Trophoblast cell (in vitro differentiated cells and primary cell): ENCODE results near the gene BAHD1.
A peak's percentile ranks its signal among the peaks of the same experiment; 100 is the strongest.

ENCODE experiments used
- DNase-seq, 2 donors: peaks; one replicate each; pipeline ENCODE4 v3.0.0-alpha.2; 2016
- H2AFZ ChIP-seq: 2 replicates; pipeline ENCODE4 v1.6.1; 2013; ENCODE audit warnings: low read length, moderate library complexity, mild to moderate bottlenecking; ENCODE audit not compliant: insufficient read depth, poor library complexity
- H2AK5ac ChIP-seq: 2 replicates; pipeline ENCODE4 v1.6.1; 2013; ENCODE audit warnings: mild to moderate bottlenecking, low read length
- H2BK120ac ChIP-seq: 2 replicates; pipeline ENCODE4 v1.6.1; 2013; ENCODE audit warnings: low read length, mild to moderate bottlenecking, moderate library complexity; ENCODE audit not compliant: insufficient read depth, poor library complexity
- H2BK12ac ChIP-seq: 2 replicates; pipeline ENCODE4 v1.6.1; 2013; ENCODE audit warnings: mild to moderate bottlenecking, low read length, moderate library complexity
- H2BK5ac ChIP-seq: 2 replicates; pipeline ENCODE4 v1.6.1; 2013; ENCODE audit warnings: low read length, low read depth, moderate library complexity, mild to moderate bottlenecking; ENCODE audit not compliant: poor library complexity
- H3K14ac ChIP-seq: 2 replicates; pipeline ENCODE4 v1.6.1; 2013; ENCODE audit warnings: mild to moderate bottlenecking, low read length
- H3K18ac ChIP-seq: 2 replicates; pipeline ENCODE4 v1.6.1; 2013; ENCODE audit warnings: mild to moderate bottlenecking, low read length
- H3K23ac ChIP-seq: 2 replicates; pipeline ENCODE4 v1.6.1; 2013; ENCODE audit warnings: low read length
- H3K27ac ChIP-seq: 2 replicates; pipeline ENCODE4 v1.5.1; 2013; ENCODE audit warnings: low read depth, mild to moderate bottlenecking, inconsistent platforms, low read length, moderate library complexity
- H3K27me3 ChIP-seq: 2 replicates; pipeline ENCODE4 v1.6.1; 2013; ENCODE audit warnings: inconsistent platforms, mild to moderate bottlenecking, low read length, moderate library complexity; ENCODE audit not compliant: insufficient read depth
- H3K36me3 ChIP-seq, 2 experiments: 1 replicate in 1 of 2; 2 replicates in 1 of 2; pipeline ENCODE4 v1.6.1; 2013; ENCODE audit warnings: low read length in 2 of 2, mild to moderate bottlenecking in 2 of 2, moderate library complexity in 1 of 2; ENCODE audit not compliant: insufficient read depth in 2 of 2, control insufficient read depth in 1 of 2
- H3K4ac ChIP-seq: 2 replicates; pipeline ENCODE4 v1.6.1; 2013; ENCODE audit warnings: low read depth, mild to moderate bottlenecking, low read length, moderate library complexity
- H3K4me1 ChIP-seq, 2 experiments: 1 replicate in 1 of 2; 2 replicates in 1 of 2; pipeline ENCODE4 v1.6.1; 2013; ENCODE audit warnings: low read length in 2 of 2, mild to moderate bottlenecking in 2 of 2, moderate library complexity in 1 of 2; ENCODE audit not compliant: insufficient read depth in 2 of 2, control insufficient read depth in 1 of 2
- H3K4me2 ChIP-seq: 2 replicates; pipeline ENCODE4 v1.6.1; 2013; ENCODE audit warnings: inconsistent platforms, mild to moderate bottlenecking, low read length, moderate library complexity
- H3K4me3 ChIP-seq: 2 replicates; pipeline ENCODE4 v1.5.1; 2013; ENCODE audit warnings: mild to moderate bottlenecking, low read depth, low read length, inconsistent platforms
- H3K79me1 ChIP-seq: one replicate; pipeline ENCODE4 v1.6.1; 2013; ENCODE audit warnings: low read length
- H3K79me2 ChIP-seq: 2 replicates; pipeline ENCODE4 v1.6.1; 2013; ENCODE audit warnings: low read length, mild to moderate bottlenecking; ENCODE audit not compliant: control insufficient read depth, insufficient read depth, poor library complexity
- H3K9ac ChIP-seq: 2 replicates; pipeline ENCODE4 v1.6.1; 2013; ENCODE audit warnings: mild to moderate bottlenecking, low read length
- H3K9me3 ChIP-seq: 2 replicates; pipeline ENCODE4 v1.6.1; 2013; ENCODE audit warnings: low read depth, mild to moderate bottlenecking, control low read depth, inconsistent platforms, low read length; ENCODE audit not compliant: insufficient read depth
- H4K12ac ChIP-seq: 2 replicates; pipeline ENCODE4 v1.6.1; 2013; ENCODE audit warnings: low read depth, mild to moderate bottlenecking, low read length, moderate library complexity
- H4K8ac ChIP-seq: 2 replicates; pipeline ENCODE4 v1.6.1; 2013; ENCODE audit warnings: low read depth, mild to moderate bottlenecking, low read length, moderate library complexity
- H4K91ac ChIP-seq: one replicate; pipeline ENCODE4 v1.6.1; 2013; ENCODE audit warnings: low read depth, mild to moderate bottlenecking, low read length, moderate library complexity
- WGBS: extraction: QIAGEN DNeasy Blood & Tissue Kit; methylation state at CpG from one replicate; pipeline ENCODE4 v1.1.7; 2013; ENCODE audit warnings: missing lambda C conversion rate; ENCODE audit not compliant: insufficient read length, insufficient coverage; ENCODE audit errors: extremely low coverage; 5-methylcytosine and 5-hydroxymethylcytosine counted together

The BAHD1 gene

GRCh38 chr15:40459391-40460015 lies 18.8 kb downstream of the BAHD1 start:
- no peak overlapping the region for H2BK12ac ChIP-seq
- no peak for DNase-seq
- no peaks in the 10 kb centered on the region for H3K27me3 ChIP-seq
- H2AK5ac ChIP-seq, result no peak overlapping the region
- H3K4me2 ChIP-seq, result no peak overlapping the region
- peaks cover 27 to 34% of the 10 kb centered on the region in 2 experiments for H3K36me3 ChIP-seq
- no peak overlapping the region for H3K23ac ChIP-seq
- H3K27ac ChIP-seq, result no peak overlapping the region
- H3K18ac ChIP-seq, result no peak overlapping the region
- no peak overlapping the region for H3K4ac ChIP-seq
- no peak overlapping the region for H2AFZ ChIP-seq
- no peak overlapping the region for H4K91ac ChIP-seq
- H3K14ac ChIP-seq, result no peak overlapping the region
- no peak overlapping the region for H3K4me3 ChIP-seq
- no CpG with 5 or more reads among the region's 19 CpGs for WGBS
- peaks cover 26 to 40% of the 10 kb centered on the region in 2 experiments for H3K4me1 ChIP-seq
- H4K8ac ChIP-seq, result no peak overlapping the region
- H3K9ac ChIP-seq, result no peak overlapping the region
- H2BK120ac ChIP-seq, result no peak overlapping the region
- H3K79me1 ChIP-seq, result no peaks in the 10 kb centered on the region
- H3K9me3 ChIP-seq, result peaks cover 3% of the 10 kb centered on the region
- no peak overlapping the region for H4K12ac ChIP-seq
- no peak overlapping the region for H2BK5ac ChIP-seq
- peaks cover 4% of the 10 kb centered on the region for H3K79me2 ChIP-seq

GRCh38 chr15:40460404-40460803 lies 19.7 kb downstream of the BAHD1 start:
- H2BK5ac ChIP-seq, result no peak overlapping the region
- no CpG with 5 or more reads among the region's 2 CpGs for WGBS
- no peak overlapping the region for H3K14ac ChIP-seq

DNA sequence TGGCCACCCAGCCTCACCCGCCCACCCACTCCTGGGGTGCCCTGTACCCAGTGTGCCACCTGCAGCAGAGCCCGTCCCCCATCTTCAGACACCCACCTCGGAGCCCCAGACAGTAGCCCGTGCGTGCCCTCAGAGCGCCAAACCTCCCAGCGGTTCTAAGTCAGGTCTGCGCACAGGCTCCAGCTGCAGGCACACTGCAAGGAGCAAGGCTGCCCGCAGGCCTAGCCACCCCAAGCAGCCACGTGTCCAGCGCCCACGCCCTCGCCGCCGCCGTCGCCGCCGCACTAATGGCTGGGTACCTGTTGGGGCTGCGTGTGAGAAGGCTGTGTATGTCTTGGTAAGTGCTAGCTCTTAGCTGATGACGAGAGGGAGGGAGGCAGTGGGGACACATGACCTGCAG lies 21.2 kb downstream of the BAHD1 start:
- H3K4me3 ChIP-seq, result no peak overlapping the region
- H3K4me2 ChIP-seq, result no peak overlapping the region
- no peak overlapping the region for H2BK120ac ChIP-seq
- H3K27ac ChIP-seq, result no peak overlapping the region
- peaks cover 2% of the 10 kb centered on the region for H3K79me2 ChIP-seq
- H2AK5ac ChIP-seq, result no peak overlapping the region
- H3K23ac ChIP-seq, result no peak overlapping the region
- H4K8ac ChIP-seq, result no peak overlapping the region
- no peak overlapping the region for H3K4ac ChIP-seq
- H3K4me1 ChIP-seq, result peaks cover 5 to 25% of the 10 kb centered on the region in 2 experiments
- H3K36me3 ChIP-seq, result peaks cover 42 to 56% of the 10 kb centered on the region in 2 experiments
- no peaks in the 10 kb centered on the region for H3K27me3 ChIP-seq
- H3K79me1 ChIP-seq, result no peaks in the 10 kb centered on the region
- peaks cover 3% of the 10 kb centered on the region for H3K9me3 ChIP-seq
- H2BK5ac ChIP-seq, result no peak overlapping the region
- DNase-seq, result no peak
- no CpG with 5 or more reads among the region's 21 CpGs for WGBS
- H2BK12ac ChIP-seq, result no peak overlapping the region
- peak overlapping the region; percentile 4 for H3K18ac ChIP-seq
- H2AFZ ChIP-seq, result no peak overlapping the region
- H3K9ac ChIP-seq, result no peak overlapping the region
- H3K14ac ChIP-seq, result no peak overlapping the region
- no peak overlapping the region for H4K12ac ChIP-seq
- no peak overlapping the region for H4K91ac ChIP-seq

More at GRCh38 chr15:40460404-40460803, 19.7 kb downstream of the BAHD1 start:
- H3K4me3 ChIP-seq, result no peak overlapping the region
- H3K9me3 ChIP-seq, result peaks cover 3% of the 10 kb centered on the region
- no peak overlapping the region for H4K8ac ChIP-seq
- no peak for DNase-seq
- no peak overlapping the region for H2BK12ac ChIP-seq
- no peak overlapping the region for H3K27ac ChIP-seq
- H3K4ac ChIP-seq, result no peak overlapping the region
- no peak overlapping the region for H3K23ac ChIP-seq
- peaks cover 4% of the 10 kb centered on the region for H3K79me2 ChIP-seq
- H4K91ac ChIP-seq, result no peak overlapping the region
- H3K27me3 ChIP-seq, result no peaks in the 10 kb centered on the region
- no peak overlapping the region for H4K12ac ChIP-seq
- no peak overlapping the region for H3K4me2 ChIP-seq
- H2AFZ ChIP-seq, result no peak overlapping the region
- no peak overlapping the region for H2AK5ac ChIP-seq
- peaks cover 30 to 43% of the 10 kb centered on the region in 2 experiments for H3K36me3 ChIP-seq
- no peak overlapping the region for H3K18ac ChIP-seq
- no peaks in the 10 kb centered on the region for H3K79me1 ChIP-seq
- H3K9ac ChIP-seq, result no peak overlapping the region
- H3K4me1 ChIP-seq, result peaks cover 17 to 37% of the 10 kb centered on the region in 2 experiments
- no peak overlapping the region for H2BK120ac ChIP-seq

DNA sequence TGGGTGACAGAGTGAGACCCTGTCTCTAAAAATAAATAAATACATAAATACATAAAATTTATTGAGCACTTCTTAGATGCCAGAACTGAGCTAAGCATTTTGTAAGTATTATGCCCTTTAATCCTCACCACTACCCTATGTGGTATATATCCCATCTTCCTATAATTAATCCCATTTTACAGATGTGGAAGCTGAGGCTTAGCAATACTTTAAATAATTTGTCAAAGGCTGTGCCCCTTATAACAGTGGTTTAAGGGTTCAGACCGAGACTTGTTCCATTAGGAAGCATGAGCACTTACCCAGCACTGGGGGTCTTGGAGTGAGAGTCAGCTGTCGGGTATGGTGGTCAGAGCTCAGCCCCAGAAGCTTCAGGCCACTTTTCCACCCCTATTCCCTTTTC lies 22.5 kb downstream of the BAHD1 start:
- no peaks in the 10 kb centered on the region for H3K79me2 ChIP-seq
- no peak overlapping the region for H4K8ac ChIP-seq
- no peaks in the 10 kb centered on the region for H3K79me1 ChIP-seq
- H3K9me3 ChIP-seq, result peaks cover 3% of the 10 kb centered on the region
- H3K4me1 ChIP-seq, result peaks cover 5 to 25% of the 10 kb centered on the region in 2 experiments
- no peak overlapping the region for H3K14ac ChIP-seq
- no peak overlapping the region for H3K4me2 ChIP-seq
- no peak overlapping the region for H3K4ac ChIP-seq
- H3K18ac ChIP-seq, result no peak overlapping the region
- no peak overlapping the region for H2AFZ ChIP-seq
- DNase-seq, result no peak
- no peak overlapping the region for H2BK120ac ChIP-seq
- WGBS, result no CpG with 5 or more reads among the region's 2 CpGs
- H2BK5ac ChIP-seq, result no peak overlapping the region
- H3K36me3 ChIP-seq, result peaks cover 47 to 61% of the 10 kb centered on the region in 2 experiments
- no peak overlapping the region for H3K23ac ChIP-seq
- H2BK12ac ChIP-seq, result no peak overlapping the region
- H3K4me3 ChIP-seq, result no peak overlapping the region
- no peak overlapping the region for H4K91ac ChIP-seq
- H2AK5ac ChIP-seq, result no peak overlapping the region
- H3K9ac ChIP-seq, result no peak overlapping the region
- H3K27ac ChIP-seq, result no peak overlapping the region
- no peak overlapping the region for H4K12ac ChIP-seq
- H3K27me3 ChIP-seq, result no peaks in the 10 kb centered on the region
